ENCODE data around the gene MAP4K2. TPM values are rescaled to one million over a fixed set of nuclear protein-coding genes. Genes with fewer than 3 reads are reported as not detected.
A peak's percentile ranks its signal among the peaks of the same experiment; 100 is the strongest.

The MAP4K2 gene
- total RNA-seq, 1 donor from 2014 or later = 25.8 TPM

GRCh38 chr11:64746486-64746885, 56.5 kb downstream of the MAP4K2 start:
- peaks cover 42% of the 10 kb centered on the region for H3K27me3 Mint-ChIP-seq (ENCODE audit: low read depth)
- DNase-seq (ENCODE audit: low spot score in 2 of 2, unreplicated experiment in 2 of 2) = no peak
- peak overlapping the region; percentile 30 for H3K4me3 Mint-ChIP-seq
- peaks cover 21% of the 10 kb centered on the region for H3K4me1 Mint-ChIP-seq
- H3K36me3 Mint-ChIP-seq = no peaks in the 10 kb centered on the region
- no peak overlapping the region for H3K27ac Mint-ChIP-seq
- no peak for TF ChIP-seq CTCF (IDR thresholded peaks at IDR 0.05; ENCODE audit: unreplicated experiment)
- H3K9me3 Mint-ChIP-seq = no peaks in the 10 kb centered on the region

GRCh38 chr11:64745521-64746328, 57.3 kb downstream of the MAP4K2 start:
- H3K4me1 Mint-ChIP-seq = peaks cover 21% of the 10 kb centered on the region
- H3K4me3 Mint-ChIP-seq = peak overlapping the region; percentile 70
- no peak overlapping the region for H3K27ac Mint-ChIP-seq
- DNase-seq (ENCODE audit: low spot score in 2 of 2, unreplicated experiment in 2 of 2) = no peak
- TF ChIP-seq CTCF (IDR thresholded peaks at IDR 0.05; ENCODE audit: unreplicated experiment) = no peak
- H3K36me3 Mint-ChIP-seq = no peaks in the 10 kb centered on the region
- peaks cover 50% of the 10 kb centered on the region for H3K27me3 Mint-ChIP-seq (ENCODE audit: low read depth)
- H3K9me3 Mint-ChIP-seq = no peaks in the 10 kb centered on the region

GRCh38 chr11:64745189-64745520, 57.9 kb downstream of the MAP4K2 start:
- no peak overlapping the region for H3K27ac Mint-ChIP-seq

GRCh38 chr11:64744544-64745188, 58.3 kb downstream of the MAP4K2 start:
- no peak overlapping the region for H3K27ac Mint-ChIP-seq
- no peaks in the 10 kb centered on the region for H3K9me3 Mint-ChIP-seq
- H3K4me1 Mint-ChIP-seq = peaks cover 21% of the 10 kb centered on the region
- H3K36me3 Mint-ChIP-seq = no peaks in the 10 kb centered on the region
- peaks cover 60% of the 10 kb centered on the region for H3K27me3 Mint-ChIP-seq (ENCODE audit: low read depth)
- no peak for DNase-seq (ENCODE audit: low spot score in 2 of 2, unreplicated experiment in 2 of 2)
- H3K4me3 Mint-ChIP-seq = peak overlapping the region; percentile 70
- TF ChIP-seq CTCF (IDR thresholded peaks at IDR 0.05; ENCODE audit: unreplicated experiment) = no peak

More at GRCh38 chr11:64745189-64745520, 57.9 kb downstream of the MAP4K2 start:
- H3K9me3 Mint-ChIP-seq = no peaks in the 10 kb centered on the region
- peaks cover 55% of the 10 kb centered on the region for H3K27me3 Mint-ChIP-seq (ENCODE audit: low read depth)
- no peaks in the 10 kb centered on the region for H3K36me3 Mint-ChIP-seq
- TF ChIP-seq CTCF (IDR thresholded peaks at IDR 0.05; ENCODE audit: unreplicated experiment) = no peak
- H3K4me3 Mint-ChIP-seq = peak overlapping the region; percentile 70
- peaks cover 21% of the 10 kb centered on the region for H3K4me1 Mint-ChIP-seq
- no peak for DNase-seq (ENCODE audit: low spot score in 2 of 2, unreplicated experiment in 2 of 2)

GRCh38 chr11:64743591-64744543, 59.1 kb downstream of the MAP4K2 start, which contains the start of gene RASGRP2:
Gene RASGRP2, minus strand, starts transcription at chr11:64744142. Its CDS starts 1,276 bp downstream, at chr11:64742866.
- no peaks in the 10 kb centered on the region for H3K9me3 Mint-ChIP-seq
- H3K4me3 Mint-ChIP-seq = peak within 1 kb of the TSS; percentile 62
- TF ChIP-seq CTCF (IDR thresholded peaks at IDR 0.05; ENCODE audit: unreplicated experiment) = no peak
- no peak within 1 kb of the TSS for H3K27ac Mint-ChIP-seq
- H3K4me1 Mint-ChIP-seq = peaks cover 21% of the 10 kb centered on the region
- no peaks in the 10 kb centered on the region for H3K36me3 Mint-ChIP-seq
- no peak for DNase-seq (ENCODE audit: low spot score in 2 of 2, unreplicated experiment in 2 of 2)
- H3K27me3 Mint-ChIP-seq (ENCODE audit: low read depth) = peaks cover 68% of the 10 kb centered on the region

All from mesothelial cell of epicardium (in vitro differentiated cells).